ACC112 (cell line): ENCODE results near the gene PPP1R3E.
"Not testable (repeated sequence)": the region's sequence is repeated elsewhere in the genome, so short reads cannot be mapped to it uniquely, and the experiment has no call there.

ENCODE experiments used
- H2AFZ ChIP-seq: fragments of 200-600 bp; sonication (generic); one replicate; pipeline ENCODE4 v1.6.0; 2017; ENCODE audit warnings: antibody characterized with exemption, low read length; ENCODE audit not compliant: unreplicated experiment
- H3K27ac ChIP-seq: fragments of 200-600 bp; sonication (generic); 2 replicates; pipeline ENCODE4 v1.5.1; 2014; ENCODE audit warnings: low read depth, mild to moderate bottlenecking, antibody characterized with exemption, low read length, moderate library complexity
- H3K27me3 ChIP-seq: fragments of 200-600 bp; sonication (generic); 2 replicates; pipeline ENCODE4 v1.6.1; 2014; ENCODE audit warnings: mild to moderate bottlenecking, antibody characterized with exemption, low read length, moderate library complexity, mixed read lengths; ENCODE audit not compliant: insufficient read depth
- H3K36me3 ChIP-seq: fragments of 200-600 bp; sonication (generic); 2 replicates; pipeline ENCODE4 v1.6.1; 2016; ENCODE audit warnings: mild to moderate bottlenecking, antibody characterized with exemption, low read length, moderate library complexity, mixed read lengths; ENCODE audit not compliant: insufficient read depth
- H3K4me1 ChIP-seq: fragments of 200-600 bp; sonication (generic); one replicate; pipeline ENCODE4 v1.6.1; 2016; ENCODE audit warnings: low read length, mixed read lengths; ENCODE audit not compliant: insufficient read depth, unreplicated experiment, control insufficient read depth
- H3K4me3 ChIP-seq: fragments of 200-600 bp; sonication (generic); 2 replicates; pipeline ENCODE4 v1.5.1; 2014; ENCODE audit warnings: mild to moderate bottlenecking, low read depth, low read length
- H3K79me2 ChIP-seq: fragments of 200-600 bp; sonication (generic); one replicate; pipeline ENCODE4 v1.6.0; 2016; ENCODE audit warnings: low read length; ENCODE audit not compliant: control insufficient read depth, unreplicated experiment, insufficient read depth

PPP1R3E gene

DNA sequence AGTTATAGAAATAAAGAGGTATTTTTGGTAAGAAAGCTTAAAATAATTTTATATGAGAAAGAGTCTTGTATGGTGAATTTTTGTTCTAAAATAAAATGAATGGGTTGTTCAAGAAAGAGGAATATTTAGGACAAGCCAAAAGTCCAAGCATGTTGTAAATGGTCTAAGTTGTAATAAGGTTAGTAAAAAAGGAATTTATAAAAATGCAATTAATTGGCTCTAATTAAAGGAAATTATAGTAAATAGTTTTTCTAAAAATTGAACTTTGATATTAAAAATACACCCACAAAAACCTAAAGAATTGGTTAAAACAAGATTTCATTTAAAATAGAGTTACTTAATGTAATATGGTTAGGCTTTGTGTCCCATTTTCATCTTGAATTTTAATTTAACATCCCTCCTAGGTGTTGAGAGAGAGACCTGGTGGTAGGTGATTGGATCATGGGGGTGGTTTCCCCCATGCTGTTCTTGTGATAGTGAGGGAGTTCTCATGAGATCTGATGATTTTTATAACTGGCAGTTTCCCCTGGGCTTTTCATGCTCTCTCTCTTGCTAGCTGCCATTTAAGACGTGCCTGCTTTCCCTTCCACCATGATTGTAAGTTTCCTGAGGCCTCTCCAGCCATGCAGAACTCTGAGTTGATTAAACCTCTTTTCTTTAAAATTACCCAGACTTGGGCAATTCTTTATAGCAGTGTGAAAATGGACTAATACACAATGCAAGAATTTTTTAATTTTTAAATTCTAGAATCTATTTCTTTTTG, 37.0 kb upstream of the PPP1R3E start:
- no peaks in the 10 kb centered on the region; the same call in 1 of the 2 replicates for H3K36me3 ChIP-seq
- peaks cover 23% of the 10 kb centered on the region for H3K27me3 ChIP-seq
- no peak overlapping the region for H3K4me3 ChIP-seq

GRCh38 chr14:23335623-23336022, 33.0 kb upstream of the PPP1R3E start:
- no peak overlapping the region for H3K27ac ChIP-seq
- no peaks in the 10 kb centered on the region for H3K4me1 ChIP-seq
- no peaks in the 10 kb centered on the region for H3K79me2 ChIP-seq
- H3K4me3 ChIP-seq: no peak overlapping the region
- no peak overlapping the region for H2AFZ ChIP-seq
- no peaks in the 10 kb centered on the region; the same call in 1 of the 2 replicates for H3K36me3 ChIP-seq
- H3K27me3 ChIP-seq: peaks cover 19% of the 10 kb centered on the region

More for the DNA sequence above, 37.0 kb upstream of the PPP1R3E start:
- Histone ChIP-seq H3K4me1 (no peaks in the 10 kb centered on the region), H2AFZ (no peak overlapping the region), H3K27ac (no peak overlapping the region), H3K79me2 (no peaks in the 10 kb centered on the region)

- Histone ChIP-seq H3K27me3 (peaks cover under 1% of the 10 kb centered on the region; the same call in 1 of the 2 replicates), H3K27ac (no peak overlapping the region), H3K4me3 (no peak overlapping the region), H3K79me2 (peaks cover 15% of the 10 kb centered on the region), H3K36me3 (peaks cover 11% of the 10 kb centered on the region; the same call in 1 of the 2 replicates), H2AFZ (no peak overlapping the region), H3K4me1 (peaks cover 4% of the 10 kb centered on the region)
Observed at GRCh38 chr14:23327947-23328744, 25.5 kb upstream of the PPP1R3E start.

DNA sequence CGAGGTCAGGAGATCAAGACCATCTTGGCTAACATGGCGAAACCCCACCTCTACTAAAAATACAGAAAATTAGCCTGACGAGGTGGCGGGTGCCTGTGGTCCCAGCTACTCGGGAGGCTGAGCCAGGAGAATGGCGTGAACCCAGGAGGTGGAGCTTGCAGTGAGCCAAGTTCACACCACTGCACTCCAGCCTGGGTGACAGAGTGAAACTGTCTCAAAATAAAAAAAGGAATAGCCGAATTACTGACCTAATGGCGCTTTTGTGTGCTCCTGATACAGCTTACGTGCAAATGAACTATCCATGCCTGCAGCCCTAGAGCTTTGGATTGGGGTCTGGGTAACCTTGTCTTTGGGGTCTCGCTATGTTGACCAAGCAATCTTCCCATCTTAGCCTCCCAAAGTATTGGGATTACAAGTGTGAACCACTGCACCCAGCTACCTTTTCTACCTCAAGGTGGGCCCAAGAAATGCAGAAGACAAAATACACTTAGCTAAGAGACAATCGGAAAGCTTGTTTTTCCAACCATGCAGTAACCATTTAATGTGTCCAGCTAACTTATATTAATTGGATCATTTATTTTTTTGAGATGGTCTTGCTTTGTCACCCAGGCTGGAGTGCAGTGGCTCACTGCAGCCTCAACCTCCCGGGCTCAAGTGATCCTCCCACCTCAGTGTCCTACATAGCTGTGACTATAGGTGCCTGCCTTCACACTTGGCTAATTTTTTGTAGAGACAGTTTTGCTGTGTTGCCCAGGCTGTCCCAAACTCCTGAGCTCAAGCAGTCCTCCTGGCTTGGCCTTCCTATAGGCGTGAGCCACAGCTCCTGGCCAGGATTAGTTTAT, 24.1 kb upstream of the PPP1R3E start:
- H3K27me3 ChIP-seq: no peaks in the 10 kb centered on the region
- H3K4me3 ChIP-seq: no peak overlapping the region
- no peak overlapping the region for H2AFZ ChIP-seq
- peaks cover 11% of the 10 kb centered on the region; the same call in 1 of the 2 replicates for H3K36me3 ChIP-seq
- no peak overlapping the region for H3K27ac ChIP-seq
- H3K79me2 ChIP-seq: peaks cover 29% of the 10 kb centered on the region
- H3K4me1 ChIP-seq: peaks cover 8% of the 10 kb centered on the region

GRCh38 chr14:23325746-23326145, 23.1 kb upstream of the PPP1R3E start:
- not testable (repeated sequence) for H3K4me3 ChIP-seq, H2AFZ ChIP-seq, H3K27me3 ChIP-seq, H3K27ac ChIP-seq, H3K4me1 ChIP-seq
- Histone ChIP-seq H3K36me3 (peaks cover 12% of the 10 kb centered on the region; the same call in 1 of the 2 replicates), H3K79me2 (peaks cover 29% of the 10 kb centered on the region)

GRCh38 chr14:23324993-23325392, 22.3 kb upstream of the PPP1R3E start:
- Histone ChIP-seq H3K4me3 (no peak overlapping the region), H3K36me3 (peaks cover 20% of the 10 kb centered on the region; the same call in 1 of the 2 replicates), H2AFZ (no peak overlapping the region), H3K79me2 (peaks cover 29% of the 10 kb centered on the region), H3K27ac (no peak overlapping the region), H3K4me1 (peaks cover 14% of the 10 kb centered on the region), H3K27me3 (no peaks in the 10 kb centered on the region)

DNA sequence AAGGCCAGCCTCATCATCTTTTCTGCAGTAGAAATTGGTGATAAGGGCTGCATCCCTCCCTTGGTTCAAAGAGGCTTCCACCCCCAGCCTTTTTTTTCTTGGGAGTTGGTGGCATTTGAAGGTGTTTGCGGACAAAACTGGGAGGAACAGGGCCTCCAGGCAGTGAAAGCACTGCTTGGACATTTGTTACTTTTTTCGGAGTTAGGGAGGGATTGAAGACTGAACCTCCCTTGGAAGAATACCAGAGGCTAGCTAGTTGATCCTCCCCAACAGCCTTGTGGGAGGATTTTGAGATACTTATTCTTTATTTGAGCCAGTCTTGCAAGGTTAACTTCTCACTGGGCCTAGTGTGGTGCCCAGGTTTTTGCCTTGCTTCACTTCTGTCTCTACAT, 21.8 kb upstream of the PPP1R3E start:
- Histone ChIP-seq H3K36me3 (peaks cover 25% of the 10 kb centered on the region), H3K4me1 (peaks cover 14% of the 10 kb centered on the region), H3K27ac (no peak overlapping the region), H3K4me3 (no peak overlapping the region), H3K79me2 (peaks cover 29% of the 10 kb centered on the region), H3K27me3 (no peaks in the 10 kb centered on the region), H2AFZ (no peak overlapping the region)

- no peaks in the 10 kb centered on the region for H3K27me3 ChIP-seq
- H3K27ac ChIP-seq: no peak overlapping the region
- H3K4me3 ChIP-seq: no peak overlapping the region; the same call in 1 of the 2 replicates
- no peak overlapping the region for H2AFZ ChIP-seq
- peaks cover 28% of the 10 kb centered on the region for H3K36me3 ChIP-seq
- peaks cover 14% of the 10 kb centered on the region for H3K4me1 ChIP-seq
- H3K79me2 ChIP-seq: peaks cover 29% of the 10 kb centered on the region
Observed at GRCh38 chr14:23323838-23324454, 21.3 kb upstream of the PPP1R3E start.

GRCh38 chr14:23322568-23323517, 20.2 kb upstream of the PPP1R3E start:
- Histone ChIP-seq H3K36me3 (peaks cover 28% of the 10 kb centered on the region), H2AFZ (no peak overlapping the region), H3K4me3 (peak overlapping the region; percentile 91)

More at GRCh38 chr14:23322568-23323517, 20.2 kb upstream of the PPP1R3E start:
- peak overlapping the region; percentile 90 for H3K27ac ChIP-seq
- no peaks in the 10 kb centered on the region for H3K27me3 ChIP-seq
- peaks cover 29% of the 10 kb centered on the region for H3K79me2 ChIP-seq
- H3K4me1 ChIP-seq: peaks cover 14% of the 10 kb centered on the region
